Measurements from ENCODE around the gene MRPL49.

MRPL49 gene

DNA sequence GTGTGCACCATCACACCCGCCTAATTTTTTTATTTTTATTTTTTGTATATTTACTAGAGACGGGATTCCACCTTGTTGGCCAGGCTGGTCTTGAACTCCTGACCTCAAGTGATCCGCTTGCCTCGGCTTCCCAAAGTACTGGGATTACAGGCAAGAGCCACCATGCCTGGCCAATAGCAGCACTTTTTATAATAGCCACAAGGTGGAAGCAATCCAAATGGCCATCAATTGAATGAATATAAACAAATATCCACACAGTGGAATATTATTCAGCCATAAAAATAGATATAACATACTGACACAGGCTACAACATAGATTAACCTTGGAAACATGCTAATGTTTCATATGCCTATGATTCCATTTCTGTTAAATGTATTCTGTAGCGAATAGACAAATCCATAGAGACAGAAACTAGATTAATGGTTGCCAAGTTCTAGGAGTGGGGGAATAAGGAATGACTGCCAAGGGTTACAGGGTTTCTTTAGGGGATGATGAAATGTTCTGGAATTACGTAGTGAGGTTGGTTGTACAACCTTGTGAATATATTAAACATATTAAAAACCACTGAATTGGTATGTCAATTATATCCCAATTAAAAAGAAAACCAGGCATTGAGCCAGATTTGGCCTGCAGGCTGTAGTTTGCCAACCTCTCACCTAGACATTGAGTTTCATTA is 21.3 kb upstream of the MRPL49 start:
- DNase-seq = peak in 1 of 10 donors; percentile 37
- intact Hi-C loops (cut with DNase I) = no loop called here

DNA sequence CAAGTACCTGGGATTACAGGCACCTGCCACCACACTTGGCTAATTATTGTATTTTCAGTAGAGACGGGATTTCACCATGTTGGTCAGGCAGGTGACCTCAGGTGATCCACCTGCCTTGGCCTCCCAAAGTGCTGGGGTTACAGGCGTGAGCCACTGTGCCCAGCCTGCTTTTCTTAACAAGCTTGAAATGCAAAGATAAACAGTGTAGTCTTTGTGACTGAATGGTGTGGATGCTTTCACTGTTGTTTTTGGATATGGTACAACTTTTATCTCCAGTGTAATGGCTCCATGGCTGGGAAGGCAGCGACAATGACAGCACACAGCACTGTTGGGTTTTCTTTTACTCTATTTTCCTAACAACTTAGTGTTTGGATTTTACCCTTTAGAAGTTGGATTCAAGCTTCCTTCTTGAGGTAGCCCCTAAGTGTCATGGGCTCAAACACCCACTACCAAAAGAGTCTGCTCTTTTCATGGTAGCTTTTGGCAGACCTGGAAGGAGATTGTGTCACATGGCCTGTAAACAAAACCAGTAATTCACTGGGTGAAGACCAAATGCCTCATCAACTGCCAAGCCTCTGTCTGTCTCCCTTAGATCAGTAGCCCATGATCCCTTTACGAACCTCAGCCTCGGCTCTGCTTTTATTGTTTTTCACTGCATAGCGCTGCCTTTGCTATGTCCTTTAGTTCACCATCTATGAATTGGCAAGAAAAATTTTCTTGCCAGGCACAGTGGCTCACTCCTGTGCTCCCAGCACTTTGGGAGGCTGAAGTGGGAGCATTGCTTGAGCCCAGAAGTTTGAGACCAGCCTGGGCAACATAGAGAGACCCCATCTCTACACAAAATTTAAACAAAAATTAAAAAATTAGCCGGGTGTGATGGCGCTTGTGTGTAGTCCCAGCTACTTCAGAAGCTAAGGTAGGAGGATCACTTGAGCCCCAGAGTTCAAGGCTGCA is 19.7 kb upstream of the MRPL49 start:
- peak in 3 of 10 donors; percentile 24 to 58 (median 28) for DNase-seq
- intact Hi-C loops (cut with DNase I) = no loop called here

- peak in 1 of 10 donors; percentile 0 for DNase-seq
- intact Hi-C loops (cut with DNase I) = no loop called here
These were observed 18.6 kb upstream of the MRPL49 start for GRCh38 chr11:65103476-65103875.

DNA sequence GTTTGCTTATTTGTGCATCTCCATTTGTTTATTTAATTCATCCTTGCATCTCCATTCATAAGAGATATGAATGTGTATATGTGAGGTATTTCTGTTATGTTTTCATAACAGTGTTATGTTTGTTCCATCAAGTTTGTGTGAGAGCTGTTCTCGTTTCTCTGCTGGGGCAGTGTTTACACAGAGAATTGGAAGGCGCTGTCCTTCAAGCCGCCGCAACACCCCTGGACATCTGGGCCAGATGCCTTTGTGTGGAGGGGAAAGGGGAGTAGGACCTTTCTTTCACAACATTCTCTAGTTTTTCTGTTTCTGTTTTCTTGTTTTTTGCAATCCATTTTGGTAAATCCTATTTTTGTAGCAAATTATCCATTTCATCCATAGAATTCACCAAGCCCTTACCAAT is 17.5 kb upstream of the MRPL49 start:
- peak in 2 of 10 donors; percentile 50 to 75 for DNase-seq
- intact Hi-C loops (cut with DNase I) = no loop called here

DNA sequence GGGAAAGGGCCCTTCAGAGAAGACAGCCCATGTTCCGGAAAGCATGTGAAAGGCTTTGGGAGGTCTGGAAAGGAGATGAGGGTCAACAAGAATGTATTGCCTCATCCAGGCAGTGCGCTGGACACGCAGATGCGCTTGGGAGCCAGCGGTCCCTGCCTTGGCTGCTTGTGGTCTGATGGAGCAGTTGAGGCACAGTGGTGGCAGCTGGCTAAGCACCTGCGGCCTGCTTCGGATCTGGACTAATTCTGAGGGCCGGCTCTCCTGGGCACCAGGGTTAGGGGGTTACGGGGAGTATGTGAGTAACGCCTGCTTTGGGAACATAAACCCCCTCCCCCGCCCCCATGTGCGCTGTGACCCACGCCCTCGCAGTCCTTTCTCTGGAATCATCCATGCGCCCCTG is 15.0 kb upstream of the MRPL49 start:
- DNase-seq = peak in 2 of 10 donors; percentile 57 to 60
- intact Hi-C loops (cut with DNase I) = no loop called here

GRCh38 chr11:65107751-65108468 is 14.2 kb upstream of the MRPL49 start:
- DNase-seq = peak in 2 of 10 donors; percentile 70 to 84
- intact Hi-C loops (cut with DNase I) = no loop called here

GRCh38 chr11:65108469-65109123 is 13.5 kb upstream of the MRPL49 start:
- peak in 1 of 10 donors; percentile 65 for DNase-seq
- intact Hi-C loops (cut with DNase I) = no loop called here

- DNase-seq = peak in 2 of 10 donors; percentile 70 to 82
- intact Hi-C loops (cut with DNase I) = loop anchor here (5.0 to 10.0 kb wide), 2 partner anchors 82 to 185 kb away; partner anchors contain the start of genes PPP2R5B and SNX15
These were observed 12.6 kb upstream of the MRPL49 start for GRCh38 chr11:65109231-65110198.

- intact Hi-C loops (cut with DNase I) = loop anchor here (5.0 to 10.0 kb wide), 2 partner anchors 83 to 186 kb away; partner anchors contain the start of genes PPP2R5B and SNX15
These were observed 11.7 kb upstream of the MRPL49 start for GRCh38 chr11:65110354-65110861.

GRCh38 chr11:65111159-65111743 is 10.9 kb upstream of the MRPL49 start:
- no peak for DNase-seq
- intact Hi-C loops (cut with DNase I) = loop anchor here (5.0 to 10.0 kb wide), 2 partner anchors 84 to 186 kb away; partner anchors contain the start of genes PPP2R5B and SNX15

More at GRCh38 chr11:65110354-65110861, 11.7 kb upstream of the MRPL49 start:
- DNase-seq = peak; percentile 83 to 98 (median 96)

GRCh38 chr11:65111744-65112545 is 10.2 kb upstream of the MRPL49 start, which contains the start of gene TM7SF2:
TSS of gene TM7SF2 (plus strand) at chr11:65111872. CDS start at chr11:65112016, 144 bp downstream.
- DNase-seq = peak; percentile 94 to 100 (median 98)
- intact Hi-C loops (cut with DNase I) = loop anchor here (5.0 to 10.0 kb wide), 2 partner anchors 85 to 187 kb away; partner anchors contain the start of genes PPP2R5B and SNX15

DNA sequence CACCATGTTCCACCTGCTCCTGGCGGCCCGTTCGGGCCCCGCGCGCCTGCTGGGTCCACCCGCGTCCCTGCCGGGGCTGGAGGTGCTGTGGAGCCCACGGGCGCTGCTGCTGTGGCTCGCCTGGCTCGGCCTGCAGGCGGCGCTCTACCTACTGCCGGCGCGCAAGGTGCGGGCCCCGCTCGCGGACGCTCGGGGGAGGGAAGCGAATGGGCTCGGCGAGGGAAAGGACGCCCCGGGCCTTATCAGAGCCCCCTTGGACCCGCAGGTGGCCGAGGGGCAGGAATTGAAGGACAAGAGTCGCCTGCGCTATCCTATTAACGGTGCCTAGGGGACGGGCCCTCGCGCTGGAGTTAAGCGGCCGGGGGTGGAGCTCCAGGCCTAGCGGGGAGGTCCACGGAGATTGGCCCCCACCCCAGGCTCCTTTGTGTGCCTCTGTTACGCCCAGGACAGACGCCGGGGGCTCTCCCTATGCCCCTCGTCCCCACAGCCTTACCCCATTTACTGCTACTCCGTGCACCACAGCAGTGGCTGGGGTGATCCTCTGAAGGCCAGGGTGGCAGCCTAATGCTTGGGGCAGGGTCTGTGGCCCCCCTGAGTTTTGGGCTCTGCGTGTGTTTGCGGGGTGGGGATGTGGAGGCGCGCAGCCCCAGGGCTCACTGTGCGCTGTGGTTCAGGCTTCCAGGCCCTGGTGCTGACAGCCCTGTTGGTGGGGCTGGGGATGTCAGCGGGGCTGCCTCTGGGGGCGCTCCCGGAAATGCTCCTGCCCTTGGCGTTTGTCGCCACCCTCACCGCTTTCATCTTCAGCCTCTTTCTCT is 9.4 kb upstream of the MRPL49 start:
- DNase-seq = peak; percentile 35 to 95 (median 66)
- intact Hi-C loops (cut with DNase I) = loop anchor here (5.0 to 10.0 kb wide), 2 partner anchors 85 to 188 kb away; partner anchors contain the start of genes PPP2R5B and SNX15

GRCh38 chr11:65113361-65113756 is 8.8 kb upstream of the MRPL49 start:
- intact Hi-C loops (cut with DNase I) = loop anchor here (5.0 to 10.0 kb wide), 2 partner anchors 86 to 189 kb away; partner anchors contain the start of genes PPP2R5B and SNX15
- peak in 2 of 10 donors; percentile 9 to 63 for DNase-seq

DNA sequence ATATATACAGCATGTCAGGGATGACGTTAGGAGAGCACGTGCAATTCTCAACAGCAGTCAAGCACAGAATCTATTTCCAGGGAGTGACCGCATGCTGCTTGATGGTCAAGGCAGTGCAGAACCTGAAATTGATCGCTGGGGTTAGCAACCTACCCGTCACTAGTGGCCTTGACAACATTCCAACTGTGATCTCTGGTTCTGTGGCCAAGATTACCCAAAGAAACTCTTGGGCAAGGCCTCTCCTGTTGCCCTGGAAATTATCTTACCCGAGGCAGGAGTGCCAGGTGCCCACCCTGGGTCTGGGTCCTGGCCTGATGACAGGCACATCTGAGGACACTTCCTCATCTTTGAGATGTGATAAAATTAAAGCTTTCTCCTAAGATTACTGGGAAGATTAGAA is 8.3 kb upstream of the MRPL49 start:
- intact Hi-C loops (cut with DNase I) = loop anchor here (5.0 to 10.0 kb wide), 2 partner anchors 87 to 189 kb away; partner anchors contain the start of genes PPP2R5B and SNX15
- peak in 2 of 10 donors; percentile 0 to 59 for DNase-seq

DNA sequence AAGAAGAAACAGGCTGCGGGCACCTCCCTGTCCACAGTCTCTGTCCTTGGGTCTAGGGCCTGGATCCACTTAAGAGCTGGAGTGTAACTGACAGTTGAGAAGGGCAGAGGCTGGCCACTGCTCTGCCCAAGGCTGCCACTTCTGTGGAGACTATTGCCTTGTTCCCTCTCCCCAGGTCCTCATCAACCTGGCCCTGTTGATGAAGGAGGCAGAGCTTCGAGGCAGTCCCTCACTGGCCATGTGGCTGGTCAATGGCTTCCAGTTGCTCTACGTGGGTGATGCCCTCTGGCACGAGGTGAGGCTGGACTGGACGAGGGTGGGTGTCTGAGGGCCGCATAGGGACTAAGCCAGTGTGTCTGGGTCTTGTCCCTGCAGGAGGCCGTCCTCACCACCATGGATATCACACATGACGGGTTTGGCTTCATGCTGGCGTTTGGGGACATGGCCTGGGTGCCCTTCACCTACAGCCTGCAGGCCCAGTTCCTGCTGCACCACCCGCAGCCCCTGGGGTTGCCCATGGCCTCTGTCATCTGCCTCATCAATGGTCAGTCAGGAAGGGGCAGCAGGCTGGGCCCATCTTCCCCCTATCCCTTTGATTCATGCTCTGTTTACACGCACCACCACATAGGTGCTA is 7.5 kb upstream of the MRPL49 start:
- peak in 2 of 10 donors; percentile 37 to 75 for DNase-seq
- intact Hi-C loops (cut with DNase I) = loop anchor here (5.0 to 10.0 kb wide), 3 partner anchors 87 to 337 kb away; partner anchors contain the start of genes PPP2R5B, SF1 and SNX15
